HG03442 (cell line): ENCODE results near the gene TTC34.

ENCODE experiments used
- ATAC-seq: cut with Tn5 transposase; IDR thresholded peaks from one replicate; pipeline ENCODE4 v1.9.1; 2021; ENCODE audit warnings: mild to moderate bottlenecking, moderate library complexity; ENCODE audit not compliant: unreplicated experiment

Gene TTC34

GRCh38 chr1:2644171-2644570 lies 157.3 kb downstream of the TTC34 start:
- no peak for ATAC-seq

- no peak for ATAC-seq
Observed at GRCh38 chr1:2643414-2644077, 157.9 kb downstream of the TTC34 start.

GRCh38 chr1:2642560-2643413 lies 158.7 kb downstream of the TTC34 start:
- ATAC-seq, result peak; percentile 73

- no peak for ATAC-seq
Observed at GRCh38 chr1:2642131-2642559, 159.3 kb downstream of the TTC34 start.

GRCh38 chr1:2641381-2642130 lies 159.9 kb downstream of the TTC34 start:
- no peak for ATAC-seq

- ATAC-seq, result no peak
Observed at GRCh38 chr1:2640626-2641025, 160.9 kb downstream of the TTC34 start.

- ATAC-seq, result no peak
Observed at GRCh38 chr1:2639607-2640521, 161.6 kb downstream of the TTC34 start.

GRCh38 chr1:2639203-2639602 lies 162.3 kb downstream of the TTC34 start:
- no peak for ATAC-seq

GRCh38 chr1:2638466-2639115 lies 162.9 kb downstream of the TTC34 start:
- ATAC-seq, result no peak

GRCh38 chr1:2637442-2638145 lies 163.9 kb downstream of the TTC34 start:
- no peak for ATAC-seq

- ATAC-seq, result no peak
Observed at GRCh38 chr1:2636733-2637132, 164.8 kb downstream of the TTC34 start.

GRCh38 chr1:2635361-2636010 lies 166.0 kb downstream of the TTC34 start:
- ATAC-seq, result no peak

- no peak for ATAC-seq
Observed at GRCh38 chr1:2633936-2634491, 167.5 kb downstream of the TTC34 start.

GRCh38 chr1:2633366-2633935 lies 168.0 kb downstream of the TTC34 start:
- no peak for ATAC-seq

- ATAC-seq, result no peak
Observed at GRCh38 chr1:2632561-2633361, 168.7 kb downstream of the TTC34 start, which contains the start of gene MMEL1. MMEL1 (minus strand) TSS chr1:2633016; CDS start chr1:2629484, 3,532 bp downstream.

- ATAC-seq, result no peak
Observed at GRCh38 chr1:2632051-2632430, 169.5 kb downstream of the TTC34 start.
